ENCODE data around the gene ATP2B2. TPM values are rescaled to one million over a fixed set of nuclear protein-coding genes. Genes with fewer than 3 reads are reported as not detected.

Gene ATP2B2
- total and polyA plus RNA-seq, 9 of the 15 experiments (the other 6 are each of a cell fraction or from before 2014, with no cell fraction given): 0.06 TPM; not detected in 8

DNA sequence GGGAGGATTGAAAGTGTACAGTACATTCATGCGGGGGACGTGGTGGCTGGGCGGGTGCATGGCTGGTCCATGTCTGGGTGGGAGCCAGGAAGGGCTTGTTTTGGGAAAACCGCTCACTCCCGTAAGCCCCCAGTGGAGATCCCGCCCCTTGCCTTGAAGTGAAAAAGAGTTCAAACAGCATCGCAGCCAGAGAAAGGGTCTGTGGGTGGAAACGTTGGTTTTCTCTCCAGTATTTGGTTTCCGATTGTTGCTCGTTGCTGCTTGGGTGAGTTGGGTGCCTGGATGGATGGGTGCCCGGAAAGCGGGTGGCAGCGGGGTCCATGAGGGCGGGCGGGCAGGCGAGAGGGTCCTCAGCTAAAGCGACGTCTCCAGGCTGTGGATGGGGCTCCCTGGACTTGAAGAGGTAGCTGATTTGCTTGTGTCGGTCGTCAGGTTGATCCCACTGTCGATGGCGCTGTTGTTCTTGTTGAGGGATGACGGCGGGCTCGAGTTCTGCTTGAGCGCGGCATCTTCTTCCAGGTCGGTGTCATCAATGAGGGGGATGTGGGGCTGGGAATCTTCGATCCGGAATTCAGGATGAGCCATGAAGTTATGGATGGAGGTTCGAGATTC lies 176.8 kb downstream of the ATP2B2 start (continued):
- no peak for TF ChIP-seq THRB (CRISPR knock-in tag; conservative IDR thresholded peaks at IDR 0.05)
- no peak for TF ChIP-seq ZNF707 (CRISPR knock-in tag; conservative IDR thresholded peaks at IDR 0.05)

DNA sequence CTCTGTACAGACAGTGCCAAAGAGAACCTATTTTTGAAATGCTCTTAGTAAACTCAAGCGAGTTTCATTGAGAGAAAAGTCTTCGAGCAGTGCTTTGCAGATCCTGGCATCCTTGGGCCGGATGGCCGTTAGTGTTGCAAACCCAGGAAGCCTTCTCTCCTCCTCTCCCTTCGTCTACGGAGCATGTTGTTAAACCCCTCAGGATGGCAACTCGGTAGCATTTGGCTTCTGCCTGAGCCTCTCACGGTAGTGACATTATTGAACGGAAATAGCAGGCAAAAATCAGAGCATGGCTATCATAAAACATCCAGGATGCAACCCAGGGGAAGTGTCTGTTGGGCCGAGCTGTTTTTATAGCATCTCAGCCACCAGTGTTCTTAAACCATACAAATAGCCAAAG lies 177.8 kb downstream of the ATP2B2 start:
- peak; percentile 15 for FAIRE-seq

More for the DNA sequence above, 177.8 kb downstream of the ATP2B2 start:
- 4% methylated on average over 10 of the region's 10 CpGs for WGBS (ENCODE audit: insufficient coverage, low coverage, missing lambda C conversion rate)
- Histone ChIP-seq H3K4me2 (ENCODE audit: insufficient read depth, low read length) (no peak overlapping the region), H3K79me2 (ENCODE audit: control insufficient read depth, insufficient read depth, low read length) (no peaks in the 10 kb centered on the region), H3K27ac (ENCODE audit: extremely low read depth, low read depth, low read length) (no peak overlapping the region), H3K4me1 (replicated peaks in 1 of 2; ENCODE audit: control insufficient read depth in 2 of 2, insufficient read depth in 2 of 2, low read length in 2 of 2) (peaks cover 0 to 8% of the 10 kb centered on the region in 2 experiments; a peak in 3 of 5 replicates), H3K9ac (ENCODE audit: insufficient read depth in 1 of 2, low read depth in 2 of 2, low read length in 2 of 2) (no peak overlapping the region), H3K27me3 (ENCODE audit: control insufficient read depth in 2 of 2, insufficient read depth in 2 of 2, low read length in 2 of 2) (peaks cover 67 to 80% of the 10 kb centered on the region in 2 experiments), H3K36me3 (ENCODE audit: control insufficient read depth, insufficient read depth, low read length) (no peaks in the 10 kb centered on the region), H4K20me1 (replicated peaks; ENCODE audit: control insufficient read depth, insufficient read depth, low read length) (no peaks in the 10 kb centered on the region; the same call in none of the 2 replicates), H3K9me1 (ENCODE audit: control insufficient read depth, insufficient read depth, low read length) (peaks cover 3% of the 10 kb centered on the region), H3K4me3 (no peak overlapping the region), H2AFZ (ENCODE audit: low read depth, low read length) (no peak overlapping the region), H3K9me3 (replicated peaks; ENCODE audit: control insufficient read depth, insufficient read depth, low read depth, low read length) (no peaks in the 10 kb centered on the region)
- peak; percentile 96 for TF ChIP-seq EZH2 (IDR thresholded peaks at IDR 0.05; ENCODE audit: borderline replicate concordance, low read depth, low read length)
- TF ChIP-seq CREB1 (IDR thresholded peaks at IDR 0.05): no peak
- TF ChIP-seq CREB1 (CRISPR knock-in tag; IDR thresholded peaks at IDR 0.05): no peak
- no peak for TF ChIP-seq ZBED1 (IDR thresholded peaks at IDR 0.05)
- no peak for TF ChIP-seq POU5F1 (IDR thresholded peaks at IDR 0.05; ENCODE audit: borderline replicate concordance, low read depth, low read length, partially characterized antibody)
- TF ChIP-seq ZNF212 (CRISPR knock-in tag; IDR thresholded peaks at IDR 0.05): no peak
- no peak for TF ChIP-seq ZFX (CRISPR knock-in tag; IDR thresholded peaks at IDR 0.05)
- TF ChIP-seq, protein P1, sequence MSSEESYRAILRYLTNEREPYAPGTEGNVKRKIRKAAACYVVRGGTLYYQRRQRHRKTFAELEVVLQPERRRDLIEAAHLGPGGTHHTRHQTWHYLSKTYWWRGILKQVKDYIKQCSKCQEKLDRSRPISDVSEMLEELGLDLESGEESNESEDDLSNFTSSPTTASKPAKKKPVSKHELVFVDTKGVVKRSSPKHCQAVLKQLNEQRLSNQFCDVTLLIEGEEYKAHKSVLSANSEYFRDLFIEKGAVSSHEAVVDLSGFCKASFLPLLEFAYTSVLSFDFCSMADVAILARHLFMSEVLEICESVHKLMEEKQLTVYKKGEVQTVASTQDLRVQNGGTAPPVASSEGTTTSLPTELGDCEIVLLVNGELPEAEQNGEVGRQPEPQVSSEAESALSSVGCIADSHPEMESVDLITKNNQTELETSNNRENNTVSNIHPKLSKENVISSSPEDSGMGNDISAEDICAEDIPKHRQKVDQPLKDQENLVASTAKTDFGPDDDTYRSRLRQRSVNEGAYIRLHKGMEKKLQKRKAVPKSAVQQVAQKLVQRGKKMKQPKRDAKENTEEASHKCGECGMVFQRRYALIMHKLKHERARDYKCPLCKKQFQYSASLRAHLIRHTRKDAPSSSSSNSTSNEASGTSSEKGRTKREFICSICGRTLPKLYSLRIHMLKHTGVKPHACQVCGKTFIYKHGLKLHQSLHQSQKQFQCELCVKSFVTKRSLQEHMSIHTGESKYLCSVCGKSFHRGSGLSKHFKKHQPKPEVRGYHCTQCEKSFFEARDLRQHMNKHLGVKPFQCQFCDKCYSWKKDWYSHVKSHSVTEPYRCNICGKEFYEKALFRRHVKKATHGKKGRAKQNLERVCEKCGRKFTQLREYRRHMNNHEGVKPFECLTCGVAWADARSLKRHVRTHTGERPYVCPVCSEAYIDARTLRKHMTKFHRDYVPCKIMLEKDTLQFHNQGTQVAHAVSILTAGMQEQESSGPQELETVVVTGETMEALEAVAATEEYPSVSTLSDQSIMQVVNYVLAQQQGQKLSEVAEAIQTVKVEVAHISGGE (CRISPR knock-in tag; IDR thresholded peaks at IDR 0.05): no peak
- DNase-seq (ENCODE audit: extremely low read depth in 1 of 4, low spot score in 3 of 4) (no peak), ATAC-seq (no peak)
- BruUV-seq (replicated peaks): no TSS peak
- in situ Hi-C loops (cut with MboI) (no loop called here), intact Hi-C loops (cut with micrococcal nuclease) (loop anchor here (10.0 kb wide), 1 partner anchor 603 kb away; no protein-coding TSS in a partner anchor)
- CTCF ChIA-PET (ENCODE audit: low intra/inter-chr PET ratio): interaction anchor here (0.6 kb wide), 1 partner anchor 521 kb away, joined by 3 read pairs; no protein-coding TSS in a partner anchor
- POLR2A ChIA-PET: no interaction called here
